DND-41 (cell line): ENCODE data around the gene SYNE4.
"Not testable (repeated sequence)": the region's sequence is repeated elsewhere in the genome, so short reads cannot be mapped to it uniquely, and the experiment has no call there.

ENCODE experiments used
- ATAC-seq: fragments of 200-7000 bp; cut with Tn5 transposase; 3 replicates; pipeline ENCODE4 v1.9.1; 2021; ENCODE audit warnings: low read depth; ENCODE audit not compliant: insufficient read depth
- DNase-seq: peaks from one replicate; pipeline ENCODE4 v3.0.0-alpha.2; 2020
- H2AFZ ChIP-seq: 2 replicates; pipeline ENCODE4 v1.6.0; 2012; ENCODE audit warnings: low read depth, low read length
- H3K27ac ChIP-seq: 2 replicates; pipeline ENCODE4 v1.5.1; 2012; ENCODE audit warnings: low read length, inconsistent platforms
- H3K27me3 ChIP-seq: fragments of 200-600 bp; sonication (generic); 2 replicates; pipeline ENCODE4 v1.6.0; 2012; ENCODE audit warnings: low read length, mild to moderate bottlenecking, inconsistent platforms; ENCODE audit not compliant: insufficient read depth, poor library complexity
- H3K36me3 ChIP-seq: 2 replicates; pipeline ENCODE4 v1.5.1; 2012; ENCODE audit warnings: low read length, inconsistent platforms; ENCODE audit not compliant: insufficient read depth
- H3K4me1 ChIP-seq: 2 replicates; pipeline ENCODE4 v1.5.1; 2012; ENCODE audit warnings: mild to moderate bottlenecking, low read length; ENCODE audit not compliant: insufficient read depth
- H3K4me2 ChIP-seq: 2 replicates; pipeline ENCODE4 v1.6.0; 2012; ENCODE audit warnings: mild to moderate bottlenecking, moderate library complexity, low read length, inconsistent platforms; ENCODE audit not compliant: insufficient read depth
- H3K4me3 ChIP-seq, 2 experiments: fragments of 200-600 bp in 1 of 2; shearing (Covaris generic) in 1 of 2; 2 replicates each; pipeline ENCODE4 v1.5.1; 2012 to 2016; ENCODE audit warnings: inconsistent platforms in 2 of 2, low read length in 2 of 2, mild to moderate bottlenecking in 2 of 2, low read depth in 1 of 2, moderate library complexity in 1 of 2
- H3K79me2 ChIP-seq: 2 replicates; pipeline ENCODE4 v1.6.0; 2012; ENCODE audit warnings: low read length, inconsistent platforms; ENCODE audit not compliant: insufficient read depth
- H3K9ac ChIP-seq: 2 replicates; pipeline ENCODE4 v1.6.0; 2012; ENCODE audit warnings: low read depth, mild to moderate bottlenecking, inconsistent platforms, low read length, moderate library complexity
- H3K9me3 ChIP-seq: 2 replicates; pipeline ENCODE4 v1.5.1; 2012; ENCODE audit warnings: low read length, moderate library complexity, mild to moderate bottlenecking, inconsistent platforms; ENCODE audit not compliant: insufficient read depth, severe bottlenecking
- H4K20me1 ChIP-seq: 2 replicates; pipeline ENCODE4 v1.6.0; 2012; ENCODE audit warnings: low read length; ENCODE audit not compliant: insufficient read depth
- CTCF ChIP-seq: IDR thresholded peaks from 2 replicates; pipeline ENCODE4 v1.5.1; 2012; ENCODE audit warnings: borderline replicate concordance, low read length, moderate library complexity, mild to moderate bottlenecking; ENCODE audit not compliant: poor library complexity, severe bottlenecking; ENCODE audit errors: extremely low read depth
- EZH2 ChIP-seq: IDR thresholded peaks from 3 replicates; pipeline ENCODE4 v1.6.1; 2012; ENCODE audit warnings: borderline replicate concordance, low read depth, mild to moderate bottlenecking, moderate library complexity, low read length, inconsistent platforms; ENCODE audit not compliant: severe bottlenecking

The SYNE4 gene

GRCh38 chr19:35959040-35959967 lies 49.3 kb downstream of the SYNE4 start:
- no peak for DNase-seq
- Histone ChIP-seq H3K79me2 (no peaks in the 10 kb centered on the region), H4K20me1 (no peaks in the 10 kb centered on the region; the same call in 1 of the 2 replicates), H3K27ac (no peak overlapping the region), H3K27me3 (no peaks in the 10 kb centered on the region), H2AFZ (no peak overlapping the region), H3K4me1 (no peaks in the 10 kb centered on the region), H3K9ac (no peak overlapping the region), H3K9me3 (no peaks in the 10 kb centered on the region), H3K36me3 (no peaks in the 10 kb centered on the region), H3K4me3 (no peak overlapping the region), H3K4me2 (no peak overlapping the region)
- ATAC-seq, result no peak
- no peak for TF ChIP-seq EZH2
- TF ChIP-seq CTCF, result no peak

GRCh38 chr19:35958660-35959039 lies 50.0 kb downstream of the SYNE4 start:
- ATAC-seq (no peak), DNase-seq (no peak)
- Histone ChIP-seq H3K27me3 (no peaks in the 10 kb centered on the region), H3K36me3 (no peaks in the 10 kb centered on the region), H3K9me3 (no peaks in the 10 kb centered on the region), H4K20me1 (no peaks in the 10 kb centered on the region; the same call in 1 of the 2 replicates), H3K4me3 (no peak overlapping the region), H3K27ac (no peak overlapping the region), H3K4me1 (peaks cover 6% of the 10 kb centered on the region), H3K79me2 (no peaks in the 10 kb centered on the region), H2AFZ (no peak overlapping the region), H3K9ac (no peak overlapping the region), H3K4me2 (no peak overlapping the region)
- TF ChIP-seq EZH2 (no peak), CTCF (no peak)

GRCh38 chr19:35957411-35957810 lies 51.2 kb downstream of the SYNE4 start:
- H3K9ac ChIP-seq, H3K36me3 ChIP-seq, H3K27ac ChIP-seq, H3K79me2 ChIP-seq, H4K20me1 ChIP-seq, H2AFZ ChIP-seq, DNase-seq, H3K9me3 ChIP-seq, H3K27me3 ChIP-seq, H3K4me3 ChIP-seq, ATAC-seq, H3K4me2 ChIP-seq: not testable (repeated sequence)
- peaks cover 14% of the 10 kb centered on the region for H3K4me1 ChIP-seq

GRCh38 chr19:35955881-35956634 lies 52.6 kb downstream of the SYNE4 start:
- H3K79me2 ChIP-seq, result no peaks in the 10 kb centered on the region
- H2AFZ ChIP-seq, result no peak overlapping the region
- H3K9ac ChIP-seq, result no peak overlapping the region
- no peak overlapping the region for H3K27ac ChIP-seq
- no peaks in the 10 kb centered on the region for H3K27me3 ChIP-seq
- H3K4me2 ChIP-seq, result no peak overlapping the region
- no peaks in the 10 kb centered on the region for H3K9me3 ChIP-seq
- ATAC-seq (no peak), DNase-seq (no peak)
- no peaks in the 10 kb centered on the region for H3K36me3 ChIP-seq
- peaks cover 14% of the 10 kb centered on the region for H3K4me1 ChIP-seq
- no peak for TF ChIP-seq CTCF
- no peak for TF ChIP-seq EZH2
- no peaks in the 10 kb centered on the region for H4K20me1 ChIP-seq
- H3K4me3 ChIP-seq, result no peak overlapping the region
